Thyroid gland (tissue), 4 donors: ENCODE measurements around the gene ZC3H18.

Experiments
- POLR2A ChIP-seq, 2 donors: fragments of 450-650 bp; IDR thresholded peaks; one replicate each; pipeline ENCODE4 v1.6.1; 2017; ENCODE audit warnings: antibody characterized with exemption in 2 of 2, mild to moderate bottlenecking in 2 of 2, moderate library complexity in 1 of 2
- TF ChIP-seq, protein P1 (sequence below), 6 experiments: fragments of 200-600 bp in 3 of 6; fragments of 450-650 bp in 3 of 6; sonication (generic) in 3 of 6; IDR thresholded peaks; one replicate each; pipeline ENCODE4 v1.5.1; 2016 to 2019; ENCODE audit warnings: antibody characterized with exemption in 6 of 6, mild to moderate bottlenecking in 2 of 6, inconsistent platforms in 1 of 6, moderate library complexity in 1 of 6

GRCh38 chr16:88626646-88627045 is 56.4 kb downstream of the ZC3H18 start:
- TF ChIP-seq, protein P1, sequence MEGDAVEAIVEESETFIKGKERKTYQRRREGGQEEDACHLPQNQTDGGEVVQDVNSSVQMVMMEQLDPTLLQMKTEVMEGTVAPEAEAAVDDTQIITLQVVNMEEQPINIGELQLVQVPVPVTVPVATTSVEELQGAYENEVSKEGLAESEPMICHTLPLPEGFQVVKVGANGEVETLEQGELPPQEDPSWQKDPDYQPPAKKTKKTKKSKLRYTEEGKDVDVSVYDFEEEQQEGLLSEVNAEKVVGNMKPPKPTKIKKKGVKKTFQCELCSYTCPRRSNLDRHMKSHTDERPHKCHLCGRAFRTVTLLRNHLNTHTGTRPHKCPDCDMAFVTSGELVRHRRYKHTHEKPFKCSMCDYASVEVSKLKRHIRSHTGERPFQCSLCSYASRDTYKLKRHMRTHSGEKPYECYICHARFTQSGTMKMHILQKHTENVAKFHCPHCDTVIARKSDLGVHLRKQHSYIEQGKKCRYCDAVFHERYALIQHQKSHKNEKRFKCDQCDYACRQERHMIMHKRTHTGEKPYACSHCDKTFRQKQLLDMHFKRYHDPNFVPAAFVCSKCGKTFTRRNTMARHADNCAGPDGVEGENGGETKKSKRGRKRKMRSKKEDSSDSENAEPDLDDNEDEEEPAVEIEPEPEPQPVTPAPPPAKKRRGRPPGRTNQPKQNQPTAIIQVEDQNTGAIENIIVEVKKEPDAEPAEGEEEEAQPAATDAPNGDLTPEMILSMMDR (IDR thresholded peaks at IDR 0.05), result no peak
- TF ChIP-seq POLR2A (IDR thresholded peaks at IDR 0.05), result no peak
